HG02973 (cell line): Measurements from ENCODE around the gene TMEM116.
"Not testable (repeated sequence)": the region's sequence is repeated elsewhere in the genome, so short reads cannot be mapped to it uniquely, and the experiment has no call there.

Experiments used
- ATAC-seq: cut with Tn5 transposase; IDR thresholded peaks from one replicate; pipeline ENCODE4 v1.9.1; 2021; ENCODE audit warnings: moderate library complexity; ENCODE audit not compliant: unreplicated experiment

Gene TMEM116

DNA sequence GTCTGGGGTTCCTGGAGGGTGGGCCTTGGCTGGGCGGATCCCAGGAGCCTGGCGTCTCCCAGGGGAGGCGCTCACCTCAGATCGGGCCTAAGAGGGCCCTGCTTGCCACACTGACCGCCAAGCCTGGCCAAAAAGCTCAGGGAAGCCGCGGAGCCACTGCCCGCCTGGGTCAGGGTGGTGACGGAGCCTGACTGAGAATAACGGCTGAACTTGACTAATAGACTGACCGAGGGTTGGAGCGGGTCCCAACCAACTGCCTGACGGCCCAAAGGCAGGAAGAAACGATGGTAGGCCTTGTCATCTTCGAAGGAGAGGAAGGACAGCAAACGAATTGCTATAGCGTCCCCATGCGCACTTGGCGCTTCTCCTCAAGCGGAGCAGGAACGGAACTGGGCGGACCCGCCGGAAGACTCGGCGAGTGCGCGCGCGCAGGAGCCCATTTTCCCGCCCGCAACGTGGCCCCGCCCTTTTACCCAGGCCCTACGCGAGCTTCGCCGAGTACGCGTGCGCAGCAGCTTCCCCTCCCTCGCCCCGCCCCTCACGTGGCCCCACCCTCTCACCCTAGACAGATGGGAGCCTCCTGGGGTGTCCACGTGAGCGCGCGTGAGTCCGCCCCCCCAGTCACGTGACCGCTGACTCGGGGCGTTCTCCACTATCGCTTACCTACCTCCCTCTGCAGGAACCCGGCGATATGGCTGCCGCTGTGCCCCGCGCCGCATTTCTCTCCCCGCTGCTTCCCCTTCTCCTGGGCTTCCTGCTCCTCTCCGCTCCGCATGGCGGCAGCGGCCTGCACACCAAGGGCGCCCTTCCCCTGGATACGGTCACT is at the start of gene TMEM116, which contains the start of gene ERP29:
TMEM116 (minus strand) TSS at position 391 of the 826 bp plus-strand sequence. CDS start 7,895 bp downstream, outside the sequence.
ERP29 (plus strand) TSS at position 652 of the 826 bp plus-strand sequence; CDS start at position 692, 40 bp downstream.
- ATAC-seq: peak; percentile 64

DNA sequence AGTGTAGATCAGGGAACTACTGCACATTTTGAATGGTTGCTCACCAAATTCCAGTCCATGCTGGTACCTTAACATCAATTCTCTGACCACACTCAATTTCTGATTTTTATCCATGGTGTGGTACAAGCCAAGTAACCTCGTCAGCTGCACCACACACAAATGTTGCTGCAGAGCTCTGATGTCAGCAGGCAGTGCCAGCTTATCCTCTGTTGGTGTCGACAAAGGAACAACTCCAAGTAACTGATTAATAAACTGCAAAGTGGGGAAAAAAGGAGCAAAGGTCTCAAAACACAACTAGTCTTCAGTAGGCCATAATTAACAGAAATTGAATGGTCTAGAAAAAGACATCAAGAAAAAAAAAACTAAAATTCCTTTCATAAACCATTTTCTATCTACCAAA is 48.2 kb upstream of the TMEM116 start:
- ATAC-seq: no peak

DNA sequence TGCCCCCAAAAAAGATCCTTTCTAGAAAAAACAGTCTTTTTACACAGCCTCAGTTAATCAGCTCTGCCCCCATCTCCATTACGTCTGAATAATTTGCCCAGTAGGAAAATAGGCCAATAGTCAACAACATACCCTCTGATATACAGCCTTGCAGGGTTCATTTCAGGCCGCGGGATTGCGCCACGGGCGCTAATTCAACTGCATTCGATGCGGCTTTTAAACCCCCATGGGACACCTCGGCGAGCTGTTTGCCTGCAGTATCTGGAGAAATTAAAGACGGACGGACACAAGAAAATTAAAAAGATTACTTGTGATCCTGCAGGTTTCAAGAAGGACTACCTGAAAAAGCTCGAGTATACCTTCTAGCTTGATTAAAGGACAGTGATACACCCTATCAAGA is 36.4 kb upstream of the TMEM116 start:
- ATAC-seq: no peak

DNA sequence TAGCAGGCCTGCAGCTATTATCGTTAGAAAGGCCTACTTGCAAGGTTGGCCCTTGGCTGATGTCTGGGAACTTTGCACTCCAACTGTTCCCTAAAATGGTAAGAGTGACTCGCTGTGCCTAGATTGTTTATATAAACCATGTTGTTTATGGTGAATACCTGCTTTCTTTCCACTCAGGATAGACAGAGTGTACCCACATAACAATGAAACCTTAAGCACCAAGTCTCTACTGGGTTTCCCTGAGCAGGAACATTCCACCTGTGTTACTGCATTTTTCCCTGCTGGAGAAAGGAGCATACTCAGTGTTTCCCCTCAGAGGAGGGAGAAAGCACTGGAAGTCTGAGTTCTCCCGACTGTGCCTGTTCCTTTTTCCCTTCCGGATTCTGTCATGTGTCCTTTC is 33.0 kb upstream of the TMEM116 start:
- ATAC-seq: no peak

DNA sequence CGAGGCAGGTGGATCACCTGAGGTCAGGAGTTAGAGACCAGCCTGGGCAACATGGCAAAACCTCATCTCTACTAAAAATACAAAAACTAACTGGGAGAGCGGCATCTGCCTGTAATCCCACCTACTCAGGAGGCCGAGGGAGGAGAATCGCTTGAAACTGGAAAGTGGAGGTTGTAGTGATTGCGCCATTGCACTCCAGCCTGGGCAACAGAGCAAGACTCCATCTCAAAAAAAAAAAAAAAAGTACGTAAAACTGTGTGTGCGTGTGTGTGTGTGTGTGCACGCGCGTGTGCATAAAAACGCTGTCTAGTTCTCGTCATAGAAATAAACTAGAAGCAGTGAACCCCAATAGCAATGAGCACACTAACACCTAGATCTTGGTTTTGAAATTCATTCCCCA is 23.6 kb upstream of the TMEM116 start:
- ATAC-seq: not testable (repeated sequence)

DNA sequence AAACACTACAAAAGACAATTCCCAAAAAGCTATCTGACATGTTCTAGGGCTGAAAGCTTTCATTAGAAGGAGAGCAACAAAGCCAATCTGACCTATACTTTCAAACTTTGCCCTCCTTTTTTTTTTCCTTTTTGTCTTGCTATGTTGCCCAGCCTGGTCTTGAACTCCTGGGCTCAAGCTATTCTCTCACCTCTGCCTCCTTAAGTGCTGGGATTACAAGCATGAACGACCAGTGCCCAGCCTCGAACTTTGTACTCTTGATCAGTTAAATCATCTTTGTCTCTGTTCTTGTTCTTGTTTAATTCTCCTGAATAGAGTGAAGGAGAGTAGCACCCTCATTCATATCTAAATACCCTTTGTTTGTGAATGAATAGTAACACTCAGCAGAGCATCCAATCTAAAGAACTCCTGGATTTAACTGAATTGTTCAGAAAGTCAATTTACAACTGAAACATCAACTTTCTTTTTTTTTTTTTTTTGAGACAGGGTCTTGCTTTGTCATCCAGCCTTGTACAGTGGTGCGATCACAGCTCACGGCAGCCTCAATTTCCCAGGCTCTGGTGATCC is 22.3 kb upstream of the TMEM116 start:
- ATAC-seq: no peak

DNA sequence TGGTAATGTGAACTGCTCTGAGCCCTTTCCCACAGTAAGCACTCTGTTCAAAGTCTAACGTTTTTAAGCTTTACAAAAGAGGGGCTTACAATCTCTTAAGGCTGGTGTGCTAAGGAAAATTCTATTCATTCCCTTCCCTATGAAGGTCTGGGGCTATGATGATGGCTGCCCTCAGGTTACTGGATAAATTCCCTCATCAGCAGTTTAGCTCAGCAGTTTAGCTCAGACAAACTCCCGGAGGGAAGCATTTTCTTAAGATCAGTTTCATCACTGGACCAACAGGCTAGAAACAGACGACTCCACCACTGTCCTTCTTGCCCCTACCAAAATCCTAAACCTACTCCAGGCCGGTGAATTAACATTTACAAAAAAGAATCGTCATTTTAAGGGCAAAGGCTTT is 19.3 kb upstream of the TMEM116 start:
- ATAC-seq: no peak

DNA sequence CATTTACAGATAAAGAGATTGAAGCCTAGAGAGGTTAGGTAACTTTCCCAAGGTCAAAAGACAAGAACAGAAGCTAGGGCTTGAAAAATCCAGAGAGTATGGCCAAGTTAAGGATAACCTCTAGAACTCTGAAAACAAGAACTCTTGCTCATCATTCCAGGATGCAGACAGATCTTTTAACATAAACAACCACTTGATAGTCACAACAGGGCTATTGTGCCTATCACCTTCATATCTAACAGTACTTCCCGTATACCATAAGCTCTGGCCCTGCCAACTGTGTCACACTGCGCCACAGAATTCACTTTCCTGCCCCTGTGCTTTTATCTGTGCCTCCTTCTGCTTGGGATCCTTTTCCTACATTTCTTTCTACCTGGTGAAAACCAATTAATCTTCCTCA is 18.5 kb upstream of the TMEM116 start:
- ATAC-seq: no peak

DNA sequence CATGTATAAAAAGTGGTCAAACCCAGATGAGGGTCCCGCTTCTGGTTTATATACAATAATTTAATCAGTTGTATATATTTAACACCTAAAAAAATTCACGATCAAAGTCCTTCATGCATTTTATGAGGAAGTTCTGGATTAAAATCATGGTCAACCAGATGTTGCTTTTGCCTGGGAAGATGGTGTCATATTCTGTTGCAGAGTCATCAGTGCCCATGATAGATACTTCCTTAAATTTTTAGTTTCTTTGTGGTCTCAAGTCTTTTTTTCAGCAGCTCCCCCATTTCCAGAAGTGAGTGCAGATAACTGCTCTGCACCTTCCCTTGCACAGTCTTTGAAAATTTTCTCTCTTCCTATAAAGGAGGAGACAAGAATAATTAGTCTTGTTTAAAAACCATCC is 16.3 kb upstream of the TMEM116 start:
- no peak for ATAC-seq

DNA sequence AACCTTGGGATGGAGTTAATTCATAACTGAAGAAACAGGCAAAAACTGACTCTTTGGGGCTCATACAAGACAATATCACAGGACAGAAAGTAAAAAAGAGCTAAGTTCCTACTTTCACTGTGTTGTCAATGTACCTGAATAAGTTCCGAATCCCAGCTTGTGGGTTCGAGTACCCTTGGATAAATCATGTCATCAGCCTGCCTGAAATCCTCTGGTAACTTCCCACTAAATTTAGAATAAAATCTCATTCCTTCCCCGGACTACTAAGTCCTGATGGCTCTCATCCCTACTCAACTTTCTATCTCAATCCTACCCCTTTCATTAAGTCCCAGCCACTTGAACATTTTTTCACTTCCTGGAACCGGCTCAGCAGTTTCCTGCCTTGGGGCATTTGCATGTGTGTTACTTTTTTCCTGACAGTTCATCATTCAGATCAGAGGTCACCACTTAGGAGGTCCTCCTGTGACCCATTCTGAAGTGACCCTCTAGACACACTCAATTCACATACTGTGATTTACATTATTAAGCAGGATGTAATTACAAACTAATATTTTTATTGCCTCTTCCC is 12.9 kb upstream of the TMEM116 start:
- ATAC-seq: no peak

DNA sequence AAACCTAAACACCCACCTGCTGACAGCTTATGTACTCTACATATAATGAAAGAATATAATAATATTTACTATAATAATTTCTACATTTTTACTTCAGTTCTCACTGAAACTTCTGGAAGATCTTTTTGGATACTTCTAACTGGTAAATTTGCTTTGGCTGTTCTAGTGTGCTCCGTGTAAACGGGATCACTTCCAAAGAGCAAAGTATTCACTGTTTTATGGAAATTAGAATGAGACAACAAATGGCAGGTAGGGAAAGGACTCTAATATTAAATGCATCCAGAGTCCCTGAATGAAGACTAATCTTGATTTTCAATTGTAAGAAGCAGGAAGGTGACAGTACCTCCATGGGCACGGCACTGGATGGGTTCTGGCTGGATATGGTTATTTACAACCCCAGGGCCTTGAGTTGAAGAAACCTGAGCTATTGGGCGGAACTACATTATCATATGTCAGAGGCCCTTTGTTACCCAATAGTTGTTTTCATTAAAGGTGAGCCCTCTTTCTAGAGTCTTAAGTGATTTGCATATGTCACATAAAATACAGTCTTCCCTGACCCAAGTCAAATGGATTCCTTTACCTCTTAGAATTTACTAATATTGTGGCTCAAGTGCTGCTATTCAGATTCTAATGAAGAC is 10.9 kb upstream of the TMEM116 start:
- no peak for ATAC-seq

DNA sequence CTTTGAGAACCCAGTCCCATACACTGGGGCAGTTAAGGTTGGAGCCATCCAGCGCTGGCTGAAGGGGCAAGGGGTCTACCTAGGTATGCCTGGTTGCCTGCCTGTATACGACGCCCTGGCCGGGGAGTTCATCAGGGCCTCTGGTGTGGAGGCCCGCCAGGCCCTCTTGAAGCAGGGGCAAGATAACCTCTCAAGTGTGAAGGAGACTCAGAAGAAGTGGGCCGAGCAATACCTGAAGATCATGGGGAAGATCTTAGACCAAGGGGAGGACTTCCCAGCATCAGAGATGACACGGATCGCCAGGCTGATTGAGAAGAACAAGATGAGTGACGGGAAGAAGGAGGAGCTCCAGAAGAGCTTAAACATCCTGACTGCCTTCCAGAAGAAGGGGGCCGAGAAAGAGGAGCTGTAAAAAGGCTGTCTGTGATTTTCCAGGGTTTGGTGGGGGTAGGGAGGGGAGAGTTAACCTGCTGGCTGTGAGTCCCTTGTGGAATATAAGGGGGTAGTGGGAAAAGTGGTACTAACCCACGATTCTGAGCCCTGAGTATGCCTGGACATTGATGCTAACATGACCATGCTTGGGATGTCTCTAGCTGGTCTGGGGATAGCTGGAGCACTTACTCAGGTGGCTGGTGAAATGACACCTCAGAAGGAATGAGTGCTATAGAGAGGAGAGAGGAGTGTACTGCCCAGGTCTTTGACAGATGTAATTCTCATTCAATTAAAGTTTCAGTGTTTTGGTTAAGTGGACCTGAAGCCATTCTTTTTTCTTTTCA is 9.5 kb upstream of the TMEM116 start:
- ATAC-seq: no peak

DNA sequence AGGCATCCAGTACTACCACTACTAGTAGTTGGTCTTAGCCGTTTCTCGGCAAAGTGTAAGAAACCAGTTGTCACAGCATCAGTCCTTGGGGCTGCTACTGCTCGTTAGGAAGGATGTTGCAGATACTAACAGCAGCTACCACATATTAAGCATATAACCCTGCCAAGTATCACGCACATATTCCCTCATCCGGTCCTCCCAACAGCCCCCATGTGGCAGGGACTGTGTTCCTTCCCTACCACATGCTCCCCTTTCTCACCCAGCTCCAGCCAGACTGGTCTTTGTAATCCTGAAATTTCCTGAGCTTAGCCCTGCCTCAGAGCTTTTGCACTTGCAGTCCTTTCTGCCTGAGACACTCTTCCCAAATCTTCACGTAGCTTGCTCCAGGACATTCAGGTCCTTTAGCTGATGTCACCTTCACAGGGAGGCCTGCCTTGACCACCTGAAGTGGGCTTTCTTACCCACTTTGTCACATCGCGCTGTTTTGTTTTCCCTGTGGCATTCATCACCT is 8.0 kb upstream of the TMEM116 start:
- ATAC-seq: no peak

DNA sequence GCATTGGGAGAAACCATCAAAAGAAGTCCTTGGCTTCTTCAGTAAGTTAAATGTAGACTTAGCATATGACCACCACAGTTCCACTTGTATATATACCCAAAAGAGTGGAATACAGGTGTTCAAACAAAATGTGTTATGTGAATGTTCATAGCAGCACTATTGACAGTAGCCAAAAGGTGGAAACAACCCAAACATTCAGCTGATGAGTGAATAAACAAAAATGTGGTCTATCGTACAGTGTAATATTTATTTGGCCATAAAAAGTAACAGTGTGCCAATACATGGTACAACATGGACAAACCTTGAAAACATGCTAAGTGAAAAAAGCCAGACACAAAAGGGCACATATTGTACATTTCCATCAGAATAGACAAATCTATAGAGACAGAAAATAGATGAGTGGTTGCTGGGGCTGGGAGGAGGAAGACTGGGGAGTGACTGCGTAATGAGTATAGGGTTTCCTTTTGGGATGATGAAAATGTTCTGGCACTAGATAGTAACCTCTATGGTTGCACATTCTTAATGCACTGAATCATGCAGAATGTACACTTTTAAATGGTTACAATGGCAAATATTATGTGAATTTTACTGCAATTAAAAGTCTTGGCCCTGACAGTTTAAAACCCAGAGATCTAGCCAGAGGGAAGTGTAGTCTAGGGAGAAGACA is 5.7 kb upstream of the TMEM116 start:
- ATAC-seq: no peak

DNA sequence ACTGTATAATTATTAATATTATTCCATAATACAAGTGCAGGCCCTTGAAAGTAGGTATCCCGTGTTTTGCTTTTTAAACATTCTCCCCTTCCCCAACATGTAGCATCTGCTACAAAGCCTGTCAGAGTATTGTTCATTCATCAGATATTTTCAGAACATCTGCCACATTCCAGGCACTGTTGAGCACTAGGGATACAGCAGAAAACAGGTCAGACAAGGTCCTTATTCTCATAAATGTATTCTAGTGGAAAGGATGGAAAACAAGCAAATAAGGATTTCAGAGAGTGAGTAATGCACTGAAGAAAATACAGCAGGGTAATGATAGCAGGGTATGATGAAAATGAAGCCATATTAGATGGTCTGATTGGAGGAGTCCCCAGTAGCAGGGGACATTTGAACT is 4.1 kb upstream of the TMEM116 start:
- ATAC-seq: no peak

DNA sequence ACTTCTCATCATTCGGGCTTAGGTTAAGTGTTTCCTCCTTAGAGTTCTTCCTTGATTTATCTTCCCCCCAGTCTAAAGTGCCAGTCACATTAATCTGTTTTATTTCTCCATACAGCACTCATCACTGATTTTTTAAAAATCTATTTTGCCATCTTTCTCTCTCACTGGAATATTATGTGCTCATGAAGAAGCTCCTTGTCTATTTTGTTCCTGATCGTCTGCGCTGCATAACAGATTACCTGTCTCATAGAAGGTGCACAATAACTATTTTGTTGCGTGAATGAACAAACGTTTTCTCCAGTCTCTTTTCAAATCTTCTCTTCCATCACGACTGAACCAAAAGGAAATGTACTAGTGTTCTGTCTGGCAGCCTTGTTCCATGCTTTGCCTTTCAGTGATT is 3.0 kb upstream of the TMEM116 start:
- ATAC-seq: no peak

DNA sequence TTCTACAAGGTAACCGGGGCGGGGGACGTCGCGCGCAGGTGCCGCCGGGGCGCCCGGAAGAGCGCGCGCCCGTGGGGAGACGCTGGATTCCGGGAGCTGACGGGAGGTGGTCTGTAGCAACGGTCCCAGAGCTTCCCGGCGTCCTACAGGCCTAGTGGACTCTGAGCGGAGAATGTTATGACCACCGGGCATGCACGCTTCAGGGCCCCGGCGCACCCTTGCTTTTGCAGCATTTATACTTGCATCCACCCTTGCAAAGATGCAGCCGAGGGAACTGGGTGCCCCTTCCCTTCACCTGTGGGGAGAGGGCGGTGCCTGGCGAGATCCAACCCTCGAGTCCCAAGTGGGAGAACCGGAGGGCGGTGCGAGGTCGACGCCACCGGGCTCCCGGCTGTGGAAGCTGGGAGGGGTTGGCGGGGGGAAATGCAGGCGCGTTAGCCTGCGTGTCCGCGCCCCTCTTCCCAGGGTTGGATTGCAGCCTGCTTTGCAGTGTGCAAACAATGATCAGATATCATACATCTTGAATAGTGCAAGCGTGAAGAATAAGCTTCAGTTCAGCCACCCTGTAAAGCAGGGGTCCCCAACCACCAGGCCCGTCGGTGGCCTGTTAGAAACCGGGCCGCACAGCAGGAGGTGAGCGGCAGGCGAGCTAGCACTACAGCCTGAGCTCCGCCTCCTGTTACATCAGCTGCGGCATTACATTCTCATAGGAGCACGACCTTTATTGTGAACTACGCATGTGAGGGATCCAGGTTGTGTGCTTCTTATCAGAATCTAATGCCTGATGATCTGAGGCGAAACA is 837 bp upstream of the TMEM116 start:
- ATAC-seq: no peak

DNA sequence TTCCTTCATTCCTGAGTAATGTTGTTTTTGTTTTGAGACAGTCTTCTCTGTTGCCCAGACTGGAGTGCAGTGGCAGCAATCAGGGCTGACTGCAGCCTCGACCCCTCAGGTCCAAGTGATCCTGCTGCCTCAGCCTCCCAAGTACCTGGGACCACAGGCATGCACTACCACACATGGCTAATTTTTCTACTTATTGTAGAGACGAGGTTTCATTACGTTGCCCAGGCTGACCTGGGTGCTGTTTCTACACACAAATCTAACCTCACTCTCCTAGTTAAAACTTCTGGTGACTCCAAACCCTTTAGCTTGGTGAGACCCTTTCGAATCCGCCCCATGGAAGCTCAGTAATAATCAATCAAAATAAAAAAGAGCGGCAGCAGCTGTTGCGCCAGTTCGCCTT is 1.3 kb downstream of the TMEM116 start:
- no peak for ATAC-seq
